MM.1S (cell line): ENCODE measurements around the gene PRKAR1B.

Experiments
- DNase-seq: peaks from one replicate; pipeline ENCODE4 v3.0.0-alpha.2; 2015
- H2AFZ ChIP-seq: fragments of 300-600 bp; sonication (generic); 2 replicates; pipeline ENCODE4 v1.6.0; 2016; ENCODE audit warnings: antibody characterized with exemption, low read length
- H3F3A ChIP-seq: fragments of 300-600 bp; sonication (generic); 2 replicates; pipeline ENCODE4 v1.6.1; 2016; ENCODE audit warnings: mild to moderate bottlenecking, antibody characterized with exemption, low read length, moderate library complexity, mixed read lengths; ENCODE audit not compliant: insufficient read depth
- H3K27ac ChIP-seq: fragments of 300-600 bp; sonication (generic); 2 replicates; pipeline ENCODE4 v1.5.1; 2016; ENCODE audit warnings: mild to moderate bottlenecking, low read length
- H3K27me3 ChIP-seq: fragments of 300-600 bp; sonication (generic); replicated peaks from 2 replicates; pipeline ENCODE4 v1.6.0; 2016; ENCODE audit warnings: low read length; ENCODE audit not compliant: insufficient read depth
- H3K36me3 ChIP-seq: fragments of 300-600 bp; sonication (generic); replicated peaks from 2 replicates; pipeline ENCODE4 v1.6.1; 2016; ENCODE audit warnings: mild to moderate bottlenecking, low read length, mixed read lengths; ENCODE audit not compliant: insufficient read depth
- H3K4me1 ChIP-seq: fragments of 300-600 bp; sonication (generic); 2 replicates; pipeline ENCODE4 v1.6.1; 2016; ENCODE audit warnings: low read length, mixed read lengths
- H3K4me2 ChIP-seq: fragments of 300-600 bp; sonication (generic); 2 replicates; pipeline ENCODE4 v1.6.0; 2016; ENCODE audit warnings: low read depth, low read length
- H3K4me3 ChIP-seq: fragments of 300-600 bp; sonication (generic); 2 replicates; pipeline ENCODE4 v1.5.1; 2016; ENCODE audit warnings: low read length, mixed read lengths
- H3K79me2 ChIP-seq: fragments of 300-600 bp; sonication (generic); 2 replicates; pipeline ENCODE4 v1.6.1; 2016; ENCODE audit warnings: mixed run types, low read length, mixed read lengths
- H3K9ac ChIP-seq: fragments of 300-600 bp; sonication (generic); 2 replicates; pipeline ENCODE4 v1.6.1; 2016; ENCODE audit warnings: low read length, mixed read lengths
- H3K9me2 ChIP-seq: fragments of 300-600 bp; sonication (generic); replicated peaks from 2 replicates; pipeline ENCODE4 v1.6.1; 2016; ENCODE audit warnings: mild to moderate bottlenecking, low read length, mixed read lengths; ENCODE audit not compliant: insufficient read depth
- H3K9me3 ChIP-seq: fragments of 300-600 bp; sonication (generic); replicated peaks from 2 replicates; pipeline ENCODE4 v1.6.1; 2016; ENCODE audit warnings: mild to moderate bottlenecking, low read length, mixed read lengths; ENCODE audit not compliant: insufficient read depth
- H4K20me1 ChIP-seq: fragments of 300-600 bp; sonication (generic); 2 replicates; pipeline ENCODE4 v1.6.1; 2016; ENCODE audit warnings: mild to moderate bottlenecking, low read length, moderate library complexity, mixed read lengths; ENCODE audit not compliant: insufficient read depth
- CTCF ChIP-seq: fragments of 300-600 bp; sonication (generic); IDR thresholded peaks from 2 replicates; pipeline ENCODE4 v1.5.1; 2016; ENCODE audit warnings: antibody characterized with exemption, low read length, mixed read lengths
- EZH2 ChIP-seq: fragments of 300-600 bp; sonication (generic); optimal IDR thresholded peaks from 2 replicates; pipeline ENCODE3; 2017; ENCODE audit warnings: low read depth, mild to moderate bottlenecking, antibody characterized with exemption, low read length, mixed read lengths
- EZH2phosphoT487 ChIP-seq: fragments of 300-600 bp; sonication (generic); IDR thresholded peaks from 2 replicates; pipeline ENCODE4 v1.6.1; 2018; ENCODE audit warnings: antibody characterized with exemption, low read length

PRKAR1B gene

GRCh38 chr7:730501-731439 is 3.7 kb upstream of the PRKAR1B start:
- no peaks in the 10 kb centered on the region for H3K9me3 ChIP-seq
- peaks cover 9% of the 10 kb centered on the region for H3K36me3 ChIP-seq
- no peaks in the 10 kb centered on the region for H3K27me3 ChIP-seq
- no peak for TF ChIP-seq EZH2phosphoT487
- TF ChIP-seq EZH2, result no peak
- no peak for TF ChIP-seq CTCF
- no peak overlapping the region for H2AFZ ChIP-seq
- H3K4me2 ChIP-seq, result no peak overlapping the region
- no peak overlapping the region for H3K4me3 ChIP-seq
- no peaks in the 10 kb centered on the region for H3F3A ChIP-seq
- H3K9ac ChIP-seq, result no peak overlapping the region
- peaks cover 10% of the 10 kb centered on the region for H3K4me1 ChIP-seq
- H3K27ac ChIP-seq, result no peak overlapping the region
- peaks cover 72% of the 10 kb centered on the region for H3K79me2 ChIP-seq
- no peaks in the 10 kb centered on the region for H4K20me1 ChIP-seq
- H3K9me2 ChIP-seq, result no peaks in the 10 kb centered on the region
- no peak for DNase-seq

GRCh38 chr7:729140-730000 is 2.3 kb upstream of the PRKAR1B start:
- H3K4me1 ChIP-seq, result peaks cover 11% of the 10 kb centered on the region
- H3K9ac ChIP-seq, result no peak overlapping the region
- peaks cover 4% of the 10 kb centered on the region; the same call in 1 of the 2 replicates for H3K36me3 ChIP-seq
- H3K4me2 ChIP-seq, result no peak overlapping the region
- H2AFZ ChIP-seq, result no peak overlapping the region
- no peak overlapping the region for H3K27ac ChIP-seq
- no peak for DNase-seq
- H3F3A ChIP-seq, result no peaks in the 10 kb centered on the region
- TF ChIP-seq EZH2phosphoT487 (no peak), EZH2 (no peak), CTCF (no peak)
- no peak overlapping the region for H3K4me3 ChIP-seq
- no peaks in the 10 kb centered on the region for H3K9me3 ChIP-seq
- H4K20me1 ChIP-seq, result no peaks in the 10 kb centered on the region
- peaks cover 66% of the 10 kb centered on the region for H3K79me2 ChIP-seq
- no peaks in the 10 kb centered on the region for H3K27me3 ChIP-seq
- no peaks in the 10 kb centered on the region for H3K9me2 ChIP-seq

DNA sequence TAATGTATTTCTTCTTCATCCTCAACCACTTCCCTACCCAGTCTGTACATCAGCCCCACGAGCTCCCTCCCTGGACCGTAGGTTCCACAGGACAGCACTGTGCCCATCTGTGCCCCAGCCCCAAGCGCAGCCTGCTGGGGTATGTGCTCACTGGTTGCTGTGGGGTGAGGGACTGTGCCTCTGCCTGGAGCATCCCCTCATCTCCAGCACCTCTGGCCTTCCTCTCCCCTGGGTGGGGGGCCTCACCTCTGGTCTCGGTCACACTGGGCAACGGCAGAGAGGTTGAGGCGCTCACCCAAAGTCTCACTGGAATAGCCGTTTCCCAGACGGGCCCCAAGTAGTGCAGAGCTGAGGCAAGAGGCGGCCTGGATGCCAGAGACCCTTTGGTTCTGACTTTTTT is 1.5 kb upstream of the PRKAR1B start:
- no peaks in the 10 kb centered on the region for H3K27me3 ChIP-seq
- H2AFZ ChIP-seq, result no peak overlapping the region
- H3K4me2 ChIP-seq, result no peak overlapping the region
- no peak for TF ChIP-seq EZH2
- TF ChIP-seq CTCF, result no peak
- no peak for TF ChIP-seq EZH2phosphoT487
- no peaks in the 10 kb centered on the region for H3F3A ChIP-seq
- H3K9me3 ChIP-seq, result no peaks in the 10 kb centered on the region
- H4K20me1 ChIP-seq, result no peaks in the 10 kb centered on the region
- H3K27ac ChIP-seq, result no peak overlapping the region
- peaks cover 11% of the 10 kb centered on the region for H3K4me1 ChIP-seq
- H3K9me2 ChIP-seq, result no peaks in the 10 kb centered on the region
- H3K36me3 ChIP-seq, result peaks cover 6% of the 10 kb centered on the region; the same call in 1 of the 2 replicates
- no peak overlapping the region for H3K9ac ChIP-seq
- no peak for DNase-seq
- peaks cover 61% of the 10 kb centered on the region for H3K79me2 ChIP-seq
- no peak overlapping the region for H3K4me3 ChIP-seq
